HepG2 (cell line): ENCODE data around the gene IL17RC. TPM values are rescaled to one million over a fixed set of nuclear protein-coding genes. Genes with fewer than 3 reads are reported as not detected.
A peak's percentile ranks its signal among the peaks of the same experiment; 100 is the strongest.

ENCODE experiments used
- BRCA1 ChIP-seq: sonication (generic); formaldehyde crosslinking; IDR thresholded peaks from 2 replicates; pipeline ENCODE4 v1.4.0; 2020; ENCODE audit warnings: missing genetic modification reagents
- CENPX ChIP-seq: sonication (generic); formaldehyde crosslinking; IDR thresholded peaks from 2 replicates; pipeline ENCODE4 v1.9.0; 2021; ENCODE audit warnings: mild to moderate bottlenecking, missing genetic modification reagents, moderate library complexity
- CHCHD3 ChIP-seq: sonication (generic); formaldehyde crosslinking; IDR thresholded peaks from 2 replicates; pipeline ENCODE4 v1.8.0; 2022; ENCODE audit warnings: mild to moderate bottlenecking, missing genetic modification reagents, moderate library complexity
- CREB1 ChIP-seq, 2 experiments: fragments of 450-650 bp in 1 of 2; IDR thresholded peaks; 2 replicates each; pipeline ENCODE4 v1.6.1; 2016 to 2017; ENCODE audit warnings: control low read depth in 1 of 2, mild to moderate bottlenecking in 1 of 2, missing compliant biosample characterization in 1 of 2, missing genetic modification characterization in 1 of 2
- DR1 ChIP-seq: sonication (generic); formaldehyde crosslinking; IDR thresholded peaks from 2 replicates; pipeline ENCODE4 v1.8.0; 2021; ENCODE audit warnings: mild to moderate bottlenecking, missing genetic modification reagents, inconsistent platforms
- E2F2 ChIP-seq: sonication (generic); formaldehyde crosslinking; IDR thresholded peaks from 2 replicates; pipeline ENCODE4 v1.4.0; 2020; ENCODE audit warnings: missing genetic modification reagents, borderline replicate concordance
- FUBP1 ChIP-seq: sonication (generic); formaldehyde crosslinking; IDR thresholded peaks from 2 replicates; pipeline ENCODE4 v1.5.1; 2020; ENCODE audit warnings: missing genetic modification reagents, mild to moderate bottlenecking, borderline replicate concordance
- GTF2F1 ChIP-seq: fragments of 150-350 bp; IDR thresholded peaks from 2 replicates; pipeline ENCODE4 v1.6.1; 2014; ENCODE audit warnings: low read length
- HIC2 ChIP-seq: sonication (generic); formaldehyde crosslinking; IDR thresholded peaks from 2 replicates; pipeline ENCODE4 v1.9.0; 2022; ENCODE audit warnings: low read depth, missing genetic modification reagents
- HNRNPL ChIP-seq: fragments of 200-400 bp; formaldehyde crosslinking; IDR thresholded peaks from 2 replicates; pipeline ENCODE4 v1.6.1; 2017; ENCODE audit warnings: mild to moderate bottlenecking, low read depth, low read length
- MAX ChIP-seq: IDR thresholded peaks from 2 replicates; pipeline ENCODE4 v1.6.1; 2012; ENCODE audit warnings: inconsistent platforms
- MAZ ChIP-seq, 2 experiments: sonication (generic) in 1 of 2; formaldehyde crosslinking in 1 of 2; IDR thresholded peaks; 2 replicates each; pipeline versions ENCODE4 v1.5.0 to v1.6.1; 2012 to 2020; ENCODE audit warnings: low read depth in 2 of 2, mild to moderate bottlenecking in 2 of 2, borderline replicate concordance in 1 of 2, improper control_type of control experiment in 1 of 2, low read length in 1 of 2, missing genetic modification reagents in 1 of 2, moderate library complexity in 1 of 2
- NFKB2 ChIP-seq: sonication (generic); formaldehyde crosslinking; IDR thresholded peaks from 2 replicates; pipeline ENCODE4 v1.4.0; 2020; ENCODE audit warnings: missing genetic modification reagents, borderline replicate concordance
- REXO4 ChIP-seq: sonication (generic); formaldehyde crosslinking; IDR thresholded peaks from 2 replicates; pipeline ENCODE4 v1.8.0; 2022; ENCODE audit warnings: missing genetic modification reagents, mild to moderate bottlenecking, borderline replicate concordance
- SMARCE1 ChIP-seq: fragments of 450-650 bp; IDR thresholded peaks from 2 replicates; pipeline ENCODE4 v1.6.1; 2017; ENCODE audit warnings: borderline replicate concordance
- SMC3 ChIP-seq: IDR thresholded peaks from 2 replicates; pipeline ENCODE4 v1.6.1; 2011; ENCODE audit warnings: low read length, improper control_type of control experiment
- SOX5 ChIP-seq: IDR thresholded peaks from 2 replicates; pipeline ENCODE4 v1.6.1; 2016; ENCODE audit warnings: borderline replicate concordance
- SRSF1 ChIP-seq: fragments of 200-400 bp; formaldehyde crosslinking; optimal IDR thresholded peaks from 2 replicates; pipeline ENCODE3; 2017; ENCODE audit warnings: mild to moderate bottlenecking, low read depth, low read length, moderate library complexity
- SYNCRIP ChIP-seq: fragments of 200-400 bp; formaldehyde crosslinking; IDR thresholded peaks from 2 replicates; pipeline ENCODE4 v1.6.1; 2018; ENCODE audit warnings: mild to moderate bottlenecking, low read depth, low read length; ENCODE audit not compliant: insufficient read depth
- XRCC5 ChIP-seq: fragments of 200-400 bp; formaldehyde crosslinking; optimal IDR thresholded peaks from 2 replicates; pipeline ENCODE3; 2017; ENCODE audit warnings: mild to moderate bottlenecking, low read length
- ZNF138 ChIP-seq: sonication (generic); formaldehyde crosslinking; IDR thresholded peaks from 2 replicates; pipeline ENCODE4 v1.5.0; 2020; ENCODE audit warnings: mild to moderate bottlenecking, low read depth, missing genetic modification reagents
- ZNF232 ChIP-seq: sonication (generic); formaldehyde crosslinking; IDR thresholded peaks from 2 replicates; pipeline ENCODE4 v1.4.0; 2020; ENCODE audit warnings: missing genetic modification reagents, borderline replicate concordance
- ZNF776 ChIP-seq: sonication (generic); formaldehyde crosslinking; IDR thresholded peaks from 2 replicates; pipeline ENCODE4 v1.4.0; 2020; ENCODE audit warnings: mild to moderate bottlenecking, missing genetic modification reagents
- ZNF878 ChIP-seq: sonication (generic); formaldehyde crosslinking; IDR thresholded peaks from 2 replicates; pipeline ENCODE4 v1.8.1; 2023; ENCODE audit warnings: mild to moderate bottlenecking, missing genetic modification reagents, moderate library complexity
- polyA plus RNA-seq, 8 experiments: library from polyadenylated mRNA; depleted of rRNA in 3 of 8; stranded (reverse) in 7 of 8; unstranded in 1 of 8; fragments of >200 nt; fragmentation: Illumina TruSeq in 4 of 8; extraction: Trizol in 4 of 8; gene quantifications; 2 replicates each; pipeline versions ENCODE4 v1.2.1 to v1.2.3, GENCODE V29; 2011 to 2016; ENCODE audit warnings: low read depth in 4 of 8, missing spikeins in 1 of 8, mixed read lengths in 1 of 8; ENCODE audit not compliant: insufficient read depth in 1 of 8
- total RNA-seq, 5 experiments: library from RNA; depleted of rRNA; stranded (reverse); fragments of >200 nt; fragmentation: Illumina TruSeq; extraction: Trizol; gene quantifications; 2 replicates each; pipeline ENCODE4 v1.2.3, GENCODE V29; 2016; ENCODE audit warnings: low read depth in 1 of 5

Gene IL17RC
- total and polyA plus RNA-seq, 2 of the 13 experiments (the other 11 are each of a cell fraction or from before 2014, with no cell fraction given), result 20.7 to 24.0 TPM

- TF ChIP-seq SYNCRIP (no peak), HNRNPL (no peak), ZNF878 (CRISPR knock-in tag) (no peak), ZNF232 (CRISPR knock-in tag) (no peak; the same call in 1 of the 2 replicates), REXO4 (CRISPR knock-in tag) (no peak), BRCA1 (CRISPR knock-in tag) (no peak), ZNF138 (CRISPR knock-in tag) (no peak), NFKB2 (CRISPR knock-in tag) (no peak), CENPX (CRISPR knock-in tag) (no peak), XRCC5 (peak; percentile 61), SMARCE1 (no peak), ZNF776 (0 out of 2 replicates have a peak, but pooled peaks have one; percentile 11), HIC2 (no peak), MAX (peak; percentile 77), SMC3 (no peak; the same call in 1 of the 2 replicates), GTF2F1 (no peak; the same call in 1 of the 2 replicates), FUBP1 (CRISPR knock-in tag) (no peak), SRSF1 (no peak), CHCHD3 (CRISPR knock-in tag) (no peak), MAZ (IDR thresholded peaks at IDR 0.05; ENCODE audit: borderline replicate concordance, low read depth, low read length) (no peak), MAZ (CRISPR knock-in tag; IDR thresholded peaks at IDR 0.05; ENCODE audit: low read depth) (no peak), DR1 (CRISPR knock-in tag) (no peak), E2F2 (CRISPR knock-in tag) (no peak), CREB1 (IDR thresholded peaks at IDR 0.05) (peak; percentile 50), CREB1 (CRISPR knock-in tag; IDR thresholded peaks at IDR 0.05) (no peak; the same call in none of the 2 replicates), SOX5 (CRISPR knock-in tag) (peak; percentile 41)
Observed at GRCh38 chr3:9897408-9898372, 19.2 kb upstream of the IL17RC start (continued).
